NCI-H345 treated with DMSO at 0.1 percent for 48 hours (cell line): ENCODE results near the gene MYT1.
"Not testable (repeated sequence)": the region's sequence is repeated elsewhere in the genome, so short reads cannot be mapped to it uniquely, and the experiment has no call there.

Experiments
- DNase-seq: peaks from one replicate; lab custom pipeline; 2025; ENCODE audit not compliant: unreplicated experiment; lab: John Stamatoyannopoulos, UW

Gene MYT1

DNA sequence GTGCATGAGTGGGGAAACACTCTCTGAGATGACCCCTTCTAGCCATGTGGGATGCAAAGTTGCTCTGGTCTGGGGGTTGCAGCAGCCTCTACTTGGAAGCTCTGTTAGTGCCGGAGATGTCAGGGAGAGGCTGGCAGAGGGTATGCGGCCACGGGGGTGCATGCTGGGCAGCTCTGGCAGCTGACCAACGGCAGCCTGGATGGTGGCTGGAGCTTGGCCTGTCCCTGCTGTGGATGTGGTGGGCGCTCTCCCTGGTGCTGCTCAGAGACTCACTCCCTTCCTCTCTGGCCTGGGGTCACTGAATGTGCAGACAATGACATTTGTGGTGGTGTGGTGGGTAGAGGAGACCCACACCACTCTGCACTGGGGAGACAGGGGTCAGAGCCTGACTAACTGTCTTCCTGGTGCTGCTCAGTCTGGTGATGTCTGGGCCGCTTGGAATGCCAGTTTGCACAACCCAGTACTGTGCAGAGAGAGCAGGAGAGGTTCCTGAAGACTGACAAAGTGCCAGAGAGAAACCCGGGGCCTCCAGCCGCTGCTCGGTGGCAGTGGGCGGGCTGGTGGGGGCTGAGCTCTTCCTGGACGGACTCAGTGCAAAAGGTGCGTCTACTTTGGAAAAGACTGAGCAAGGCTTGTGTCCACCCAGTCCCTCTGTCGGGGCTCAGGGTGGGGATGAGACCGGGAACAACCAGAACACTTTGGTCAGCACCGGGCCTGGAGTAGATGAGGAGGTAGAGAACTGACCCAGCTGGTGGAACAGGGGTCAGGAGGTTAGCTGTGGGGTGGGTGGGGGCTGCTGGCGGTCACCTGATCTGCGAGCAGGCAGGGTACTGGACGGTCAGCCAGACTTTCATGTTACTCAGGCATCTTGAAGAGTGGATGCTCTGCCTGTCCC, 2.7 kb downstream of the MYT1 start:
- no peak for DNase-seq

DNA sequence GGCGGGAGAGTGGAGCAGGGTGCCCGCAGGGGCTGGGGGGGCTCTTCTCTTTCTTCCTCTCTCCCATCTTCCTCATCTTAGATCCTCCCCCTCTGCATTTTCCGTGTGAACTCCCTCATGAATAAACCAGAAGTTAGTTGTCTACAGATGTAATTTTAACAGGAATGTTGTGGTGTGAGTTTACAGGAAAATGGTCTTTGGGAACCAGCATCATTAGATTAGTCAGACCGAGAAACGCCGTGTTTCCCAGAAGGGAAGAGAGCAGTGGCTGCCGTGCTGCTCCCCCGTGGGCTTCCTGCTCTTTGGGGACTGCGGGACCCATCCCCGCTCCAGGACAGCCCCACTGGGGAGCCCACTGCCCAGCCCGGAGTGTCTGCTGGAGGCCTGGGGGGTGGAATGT, 3.4 kb downstream of the MYT1 start:
- no peak for DNase-seq

DNA sequence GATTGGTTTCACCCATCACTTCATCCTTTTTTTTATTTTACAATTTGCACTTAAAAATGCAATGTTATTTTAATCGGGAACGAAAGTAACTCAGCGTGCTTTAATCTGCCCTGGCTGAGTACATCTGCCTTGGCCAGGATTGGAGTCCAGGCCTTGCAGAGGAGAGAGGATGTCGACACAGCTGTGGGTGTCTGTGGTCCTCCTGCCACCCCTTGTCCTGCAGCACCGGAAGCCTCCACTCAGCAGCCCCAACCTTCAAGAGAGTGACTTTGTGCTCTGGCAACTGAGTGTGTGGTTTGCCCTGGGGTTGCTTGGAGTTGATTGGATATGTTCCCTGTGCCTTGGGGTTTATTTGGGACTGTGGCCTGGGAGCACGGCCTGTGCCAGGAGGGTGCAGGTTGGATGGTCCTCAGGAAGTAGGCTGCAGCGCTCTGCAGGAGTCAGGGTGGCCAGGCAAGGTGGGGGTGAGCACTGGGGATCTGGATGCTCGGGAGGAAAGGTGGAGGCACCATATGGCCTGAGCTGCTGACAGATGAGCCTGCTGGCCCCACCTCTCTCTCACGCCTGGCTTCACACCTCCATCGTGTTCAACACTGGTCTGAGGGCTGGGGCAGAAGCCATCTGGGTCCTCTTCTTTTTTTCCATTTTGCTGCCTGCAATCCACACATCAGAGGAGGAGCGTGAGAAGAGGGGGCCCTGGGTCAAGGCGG, 4.3 kb downstream of the MYT1 start:
- DNase-seq, result no peak

DNA sequence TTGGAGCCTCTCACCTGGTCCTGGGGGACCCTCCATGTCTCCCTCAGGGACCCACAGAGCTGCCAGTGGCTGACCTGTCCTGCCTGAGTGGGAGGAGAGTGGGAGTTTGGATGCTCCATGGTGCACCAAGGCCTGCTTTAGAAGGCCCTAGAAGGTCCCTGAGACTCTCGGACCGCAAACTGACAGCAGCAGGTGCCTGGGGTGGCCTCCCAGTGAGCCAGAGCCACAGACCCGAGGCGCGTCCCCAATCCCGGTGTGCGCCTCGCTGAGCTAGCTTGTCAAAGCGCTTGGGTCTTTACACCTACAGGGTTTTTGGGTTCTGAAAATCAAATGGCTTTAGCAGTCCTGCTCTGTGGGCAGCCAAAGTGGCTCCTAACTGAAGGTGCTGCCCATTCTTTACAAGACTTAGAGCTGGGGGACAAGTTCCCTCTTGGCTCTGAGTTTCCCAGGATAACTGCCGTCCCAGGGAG, 4.9 kb downstream of the MYT1 start:
- DNase-seq, result no peak

DNA sequence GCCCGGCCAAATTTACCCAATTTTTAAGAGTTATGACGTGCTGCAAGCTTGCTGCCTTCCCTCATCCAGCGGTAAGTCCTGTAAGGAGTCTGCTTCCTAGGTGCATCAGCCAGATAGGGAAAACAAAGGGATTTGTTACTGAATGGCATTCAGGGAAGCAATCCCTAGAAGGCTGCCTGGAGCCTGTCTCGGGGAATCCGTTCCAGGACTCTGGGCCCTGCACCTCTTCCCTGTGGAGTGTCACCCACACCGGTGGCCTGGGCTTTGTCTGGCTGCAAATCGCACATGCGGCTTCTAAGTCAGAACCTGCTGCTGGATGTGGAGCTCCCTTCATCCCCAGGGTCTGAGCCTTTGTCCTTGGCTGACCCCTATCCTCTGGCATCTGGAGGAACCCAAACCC, 7.0 kb downstream of the MYT1 start:
- no peak for DNase-seq

DNA sequence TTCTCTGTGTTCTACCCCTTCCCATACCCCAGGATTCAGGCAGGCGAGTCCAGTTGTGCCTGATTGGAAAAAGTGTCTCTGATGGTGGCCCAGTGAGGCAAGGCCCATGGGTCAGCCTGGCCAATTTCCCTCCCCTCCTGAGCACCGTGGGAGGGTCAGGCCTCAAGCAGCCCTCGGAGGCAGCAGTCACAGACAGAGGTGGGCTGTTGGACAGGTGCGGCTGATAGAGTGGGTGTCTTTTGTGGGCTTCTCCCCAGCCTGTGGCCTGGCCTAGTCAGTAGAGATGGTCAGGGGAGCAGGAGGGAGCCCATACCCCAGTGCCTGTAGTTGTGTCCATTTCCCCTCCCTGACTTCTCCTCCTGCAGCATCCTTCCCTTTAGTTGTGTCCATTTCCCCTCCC, 8.9 kb downstream of the MYT1 start:
- no peak for DNase-seq

DNA sequence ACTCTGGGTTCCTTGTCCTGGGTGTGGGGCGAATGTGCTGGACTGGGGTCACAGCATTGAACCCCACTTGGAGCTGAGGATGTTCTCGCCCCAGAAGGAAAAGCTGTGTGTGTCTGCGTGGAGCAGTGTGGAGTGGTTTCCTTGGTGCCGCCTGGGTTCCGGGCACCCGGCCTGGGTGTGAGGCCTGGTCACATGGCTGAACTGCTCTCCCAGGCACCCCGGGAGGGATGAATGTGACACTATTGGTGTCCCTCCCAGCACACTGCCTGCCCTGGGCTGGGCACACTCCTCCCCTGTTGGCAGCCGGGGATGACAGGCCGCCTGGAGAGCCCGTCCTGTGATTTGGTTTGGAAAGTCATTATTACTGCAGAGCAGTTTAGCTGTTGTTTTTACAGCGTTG, 12.3 kb downstream of the MYT1 start:
- no peak for DNase-seq

DNA sequence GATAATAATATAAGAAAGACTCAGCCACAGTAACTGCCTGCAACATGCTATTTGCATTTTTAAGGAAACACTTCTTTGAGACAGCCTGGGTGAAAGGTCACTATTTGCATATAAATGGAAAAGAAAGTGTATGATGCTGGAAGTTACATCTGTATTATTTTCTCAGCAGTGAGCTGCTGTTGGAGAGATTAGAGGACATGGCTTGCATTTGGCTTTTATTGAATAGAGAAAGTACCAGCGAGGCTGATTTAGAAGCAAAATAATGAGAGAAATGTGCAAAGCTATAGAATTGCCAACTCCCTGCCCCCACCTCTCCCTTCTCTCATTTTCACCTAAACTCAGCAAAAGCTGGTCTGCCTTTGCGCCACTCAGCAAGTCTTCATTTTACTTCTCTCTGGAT, 12.7 kb downstream of the MYT1 start:
- DNase-seq, result no peak

DNA sequence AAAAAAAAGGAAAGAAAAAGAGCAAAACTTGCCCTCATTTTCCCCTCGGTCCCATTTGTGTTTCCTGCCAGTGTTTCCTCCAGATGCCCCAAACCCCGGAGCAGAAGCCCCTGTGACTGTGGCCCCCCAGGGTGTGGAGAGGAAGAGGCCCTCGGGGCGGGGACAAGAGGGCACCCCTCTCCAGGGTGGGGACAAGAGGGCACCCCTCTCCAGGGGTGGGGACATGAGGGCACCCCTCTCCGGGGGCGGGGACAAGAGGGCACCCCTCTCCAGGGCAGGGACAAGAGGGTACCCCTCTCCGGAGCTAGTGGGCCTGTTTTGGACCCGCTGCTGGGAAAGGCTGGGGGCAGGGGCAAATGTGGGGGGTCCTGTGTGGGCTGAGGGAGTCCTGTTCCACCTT, 13.1 kb downstream of the MYT1 start:
- DNase-seq, result no peak

DNA sequence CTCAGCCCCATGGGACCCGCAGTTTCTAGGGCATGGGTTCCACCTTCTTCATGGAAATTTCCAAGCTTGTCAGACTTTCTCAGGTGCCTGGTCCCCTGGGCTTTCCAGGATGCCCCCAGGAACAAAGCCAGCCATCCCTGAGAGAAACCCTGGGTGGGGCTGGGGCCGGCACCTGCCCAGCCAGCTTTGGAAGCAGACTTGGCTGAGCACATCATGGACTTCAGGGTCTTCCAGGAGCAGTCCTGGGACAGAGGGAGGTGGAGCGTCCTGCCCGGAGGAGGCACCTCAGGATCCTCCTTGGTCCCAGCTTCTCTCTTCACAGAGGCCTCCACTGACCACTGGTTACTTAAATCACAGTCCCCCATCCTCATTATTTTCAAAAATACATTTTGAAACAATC, 13.5 kb downstream of the MYT1 start:
- DNase-seq, result no peak

DNA sequence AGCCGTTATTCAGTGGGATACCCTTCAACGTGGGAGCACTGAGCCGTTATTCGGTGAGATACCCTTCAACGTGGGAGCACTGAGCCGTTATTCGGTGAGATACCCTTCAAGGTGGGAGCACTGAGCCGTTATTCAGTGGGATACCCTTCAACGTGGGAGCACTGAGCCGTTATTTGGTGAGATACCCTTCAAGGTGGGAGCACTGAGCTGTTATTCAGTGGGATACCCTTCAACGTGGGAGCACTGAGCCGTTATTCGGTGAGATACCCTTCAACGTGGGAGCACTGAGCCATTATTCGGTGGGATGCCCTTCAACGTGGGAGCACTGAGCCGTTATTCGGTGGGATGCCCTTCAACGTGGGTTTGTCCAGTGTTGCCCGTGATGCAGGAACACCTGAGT, 14.7 kb downstream of the MYT1 start:
- DNase-seq, result not testable (repeated sequence)

DNA sequence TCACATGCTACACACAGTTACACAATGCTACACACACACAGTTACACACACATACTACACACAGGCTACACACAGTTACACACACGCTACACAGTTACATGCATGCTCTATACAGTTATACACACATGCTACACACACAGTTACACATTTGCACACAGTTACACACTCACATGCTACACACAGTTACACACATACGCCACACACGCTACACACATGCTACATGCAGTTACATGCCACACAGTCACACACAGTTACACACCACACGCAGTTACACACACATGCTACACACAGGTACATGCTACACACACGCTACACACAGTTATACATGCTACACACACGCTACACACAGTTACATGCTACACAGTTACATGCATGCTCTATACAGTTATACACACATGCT, 15.6 kb downstream of the MYT1 start:
- no peak for DNase-seq

DNA sequence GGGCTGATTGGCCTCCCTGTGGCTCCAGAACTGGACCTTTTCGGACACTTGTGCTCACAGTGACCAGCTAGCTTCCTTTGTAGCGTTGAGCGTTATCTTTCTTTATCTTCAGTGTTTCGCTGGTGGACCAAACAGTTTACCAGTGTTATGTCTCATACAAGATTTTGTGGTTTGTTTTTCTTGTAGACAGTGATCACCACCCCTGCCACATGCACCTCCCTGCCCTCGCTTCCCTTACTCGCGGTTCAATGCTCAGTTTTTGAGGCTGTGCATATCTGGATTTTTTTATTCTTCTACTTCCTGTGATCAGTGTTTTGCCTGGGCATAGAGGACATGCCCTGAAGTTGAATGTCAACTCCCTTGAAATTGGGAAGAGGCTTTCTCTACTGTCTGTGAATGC, 16.4 kb downstream of the MYT1 start:
- DNase-seq, result no peak

DNA sequence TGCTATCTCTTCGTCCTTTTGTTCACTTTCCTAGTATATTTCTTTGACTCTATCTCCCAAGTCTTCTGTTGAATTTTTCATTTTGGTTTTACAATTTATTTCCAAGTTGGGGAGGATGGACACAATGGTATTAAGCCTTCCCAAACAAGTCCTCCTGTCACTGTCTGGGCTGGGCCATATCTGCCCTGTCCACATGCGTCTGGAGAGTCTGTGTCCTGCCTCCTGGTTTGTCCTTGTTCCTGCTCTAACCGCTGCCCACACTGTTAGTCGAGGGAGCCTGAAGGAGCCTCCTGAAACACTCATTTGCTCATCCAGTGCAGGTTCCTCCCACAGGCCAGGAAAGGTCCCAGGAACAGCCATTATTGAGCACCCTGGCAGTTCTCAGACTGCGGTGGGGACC, 17.1 kb downstream of the MYT1 start:
- no peak for DNase-seq

DNA sequence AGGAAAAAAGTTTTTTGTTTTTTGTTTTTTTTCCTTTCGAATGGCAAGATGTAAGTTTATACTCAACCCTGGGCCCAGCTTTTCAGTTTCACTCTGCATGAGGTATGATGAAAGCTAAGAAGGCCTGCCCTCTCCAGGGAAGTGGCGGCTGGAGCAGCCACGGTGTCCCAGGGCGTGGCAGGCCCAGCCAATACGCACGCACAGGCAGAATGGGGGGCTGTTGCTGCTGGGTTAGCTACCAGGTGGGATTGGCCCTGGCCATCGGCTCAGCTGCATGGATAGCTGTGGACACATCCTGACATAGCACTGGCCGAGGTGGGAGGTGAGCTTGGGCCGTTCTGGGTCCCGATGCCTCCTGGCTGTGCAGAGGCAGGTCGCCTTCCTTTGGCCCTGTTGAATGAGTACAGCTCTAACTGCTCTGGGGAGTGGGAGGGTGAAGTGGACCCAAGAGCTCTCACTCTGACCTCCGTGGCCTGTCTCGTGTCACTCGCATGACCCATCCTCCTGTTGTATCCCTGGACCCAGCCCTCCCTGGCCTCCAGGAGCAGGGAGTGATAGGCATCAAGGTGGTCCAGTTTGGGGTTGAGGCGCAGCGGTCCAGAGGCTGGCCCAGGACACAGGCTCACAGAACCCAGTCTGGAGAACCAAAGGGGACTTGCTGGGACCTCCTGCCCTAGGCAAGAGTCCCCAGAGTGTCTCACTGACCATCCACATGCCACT, 18.1 kb downstream of the MYT1 start:
- no peak for DNase-seq

DNA sequence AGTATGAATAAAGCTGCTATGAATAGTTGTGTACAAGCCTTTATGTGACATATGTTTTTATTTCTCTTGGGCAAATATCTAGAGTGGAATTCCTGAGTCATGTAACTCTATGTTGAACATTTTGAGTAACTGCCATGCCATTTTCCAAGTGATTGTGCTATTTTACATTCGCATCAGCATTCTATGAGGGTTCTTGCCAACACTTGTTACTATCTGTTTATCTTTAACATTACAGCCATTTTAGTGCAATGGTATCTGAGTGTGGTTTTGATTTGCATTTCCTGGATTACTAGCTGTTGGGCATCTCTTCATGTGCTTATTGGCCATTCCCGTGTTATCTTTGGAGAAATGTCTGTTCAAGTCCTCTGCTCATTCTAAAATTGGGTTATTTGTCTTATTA, 19.1 kb downstream of the MYT1 start:
- DNase-seq, result no peak

DNA sequence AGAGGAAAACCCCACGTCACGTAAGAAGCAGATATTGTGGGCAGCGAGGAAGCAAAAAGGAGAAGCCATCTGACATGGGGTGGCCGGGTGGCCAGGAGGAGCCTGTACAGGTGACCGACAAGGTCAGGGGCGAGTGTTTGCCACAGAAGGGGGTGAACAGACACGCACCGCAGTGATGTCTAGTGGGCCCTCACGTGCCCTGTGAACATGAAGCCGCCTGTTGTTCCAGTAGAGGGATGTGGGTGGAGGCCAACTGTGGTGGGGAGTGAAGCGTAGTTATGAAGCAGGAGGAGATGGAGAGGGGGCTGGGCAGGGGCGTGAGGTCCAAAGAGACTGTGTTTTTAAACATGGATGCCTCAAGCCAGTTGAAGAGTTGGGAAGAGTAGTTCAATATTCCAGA, 20.5 kb downstream of the MYT1 start:
- no peak for DNase-seq

DNA sequence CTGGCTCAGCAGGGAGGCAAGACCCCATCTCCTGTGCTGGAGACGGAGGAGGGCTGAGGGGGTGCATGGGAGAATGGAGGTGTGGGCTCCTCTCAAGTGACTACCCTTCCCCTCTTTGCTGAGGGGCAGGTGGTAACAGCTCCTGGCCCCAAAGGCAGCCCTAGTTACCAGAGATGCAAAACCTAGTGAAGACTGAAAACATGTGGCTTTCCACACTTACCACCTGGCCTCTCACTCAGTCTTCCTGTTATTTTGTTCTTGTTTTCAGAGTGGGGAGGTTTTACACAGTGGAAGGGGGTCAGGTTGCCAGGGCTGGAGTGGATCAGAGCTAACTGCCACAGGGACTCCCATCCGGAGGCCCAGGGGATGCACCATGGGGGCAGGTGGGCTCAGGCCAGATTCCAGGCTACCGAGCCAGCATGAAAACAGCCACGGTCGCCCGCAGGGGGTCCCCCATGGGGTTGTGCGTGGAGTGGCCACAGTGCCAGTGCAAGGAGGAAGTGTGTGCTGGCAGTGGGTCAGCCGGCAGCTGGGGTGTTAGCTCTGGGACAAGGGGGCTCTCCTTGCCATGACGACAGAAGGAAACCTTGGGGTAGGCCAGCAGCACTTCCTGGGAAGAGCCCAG, 21.1 kb downstream of the MYT1 start:
- DNase-seq, result no peak

DNA sequence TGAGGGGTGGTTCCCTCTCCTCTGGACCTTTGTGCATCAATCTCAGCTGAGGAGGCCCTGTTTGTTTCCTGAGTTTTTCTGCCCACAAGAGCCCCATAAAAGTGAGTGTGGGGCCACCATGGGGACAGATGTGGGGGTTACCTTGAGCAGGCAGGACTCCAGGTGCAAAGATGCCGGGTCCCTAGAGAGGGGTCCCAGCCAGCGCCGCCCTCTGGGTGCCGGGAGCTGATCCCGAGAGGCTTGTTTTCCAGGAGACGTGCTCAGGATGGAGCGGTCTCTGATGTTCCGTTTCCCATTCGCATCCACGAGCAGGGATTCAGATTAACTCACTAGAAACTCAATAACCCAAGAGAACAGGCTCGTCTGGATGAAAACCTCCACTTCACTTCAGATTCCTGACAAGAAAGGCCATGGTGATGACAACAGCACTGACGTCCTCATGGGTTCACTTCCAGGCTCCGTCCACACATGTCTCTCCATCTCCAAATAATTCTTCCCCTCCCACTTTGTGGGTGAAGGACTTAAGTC, 21.9 kb downstream of the MYT1 start:
- DNase-seq, result no peak

DNA sequence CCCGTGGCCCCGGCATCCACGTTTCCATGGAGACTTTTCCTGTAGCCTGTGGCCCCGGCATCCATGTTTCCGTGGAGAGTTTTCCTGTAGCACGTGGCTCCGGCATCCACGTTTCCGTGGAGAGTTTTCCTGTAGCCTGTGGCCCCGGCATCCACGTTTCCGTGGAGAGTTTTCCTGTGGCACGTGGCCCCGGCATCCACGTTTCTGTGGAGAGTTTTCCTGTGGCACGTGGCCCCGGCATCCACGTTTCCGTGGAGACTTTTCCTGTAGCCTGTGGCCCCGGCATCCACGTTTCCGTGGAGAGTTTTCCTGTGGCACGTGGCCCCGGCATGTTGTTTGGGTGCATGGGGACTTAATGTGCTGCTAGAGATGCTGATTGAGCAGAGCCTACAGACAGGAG, 23.0 kb downstream of the MYT1 start:
- DNase-seq, result not testable (repeated sequence)

DNA sequence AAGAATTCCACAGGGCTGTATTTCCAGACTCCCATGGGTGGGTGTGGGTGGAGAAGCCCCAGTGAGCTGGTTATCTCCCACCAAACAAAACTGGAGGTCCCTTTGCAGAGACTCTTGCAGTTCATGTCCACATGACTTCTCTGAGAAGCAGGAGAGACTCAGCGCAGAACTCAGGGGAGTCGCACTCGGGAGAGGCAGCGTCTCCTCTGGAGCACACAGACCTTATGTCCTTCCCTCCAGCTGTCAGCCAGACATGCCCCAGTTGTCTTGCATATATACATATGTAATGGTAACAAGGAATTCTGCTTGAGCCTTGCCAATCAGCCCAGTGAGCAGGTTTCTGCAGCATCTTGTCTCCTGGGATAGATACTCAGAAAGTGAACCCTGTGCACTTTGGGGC, 23.8 kb downstream of the MYT1 start:
- no peak for DNase-seq
